HepG2 (cell line): ENCODE data around the gene CRLF1. TPM values are rescaled to one million over a fixed set of nuclear protein-coding genes. Genes with fewer than 3 reads are reported as not detected.

Source experiments
- ARNTL ChIP-seq: sonication (generic); formaldehyde crosslinking; IDR thresholded peaks from 2 replicates; pipeline ENCODE4 v1.4.0; 2020; ENCODE audit warnings: mild to moderate bottlenecking, missing genetic modification reagents
- BRD4 ChIP-seq: sonication (generic); formaldehyde crosslinking; IDR thresholded peaks from 2 replicates; pipeline ENCODE4 v1.4.0; 2020; ENCODE audit warnings: missing genetic modification reagents
- CHD2 ChIP-seq: IDR thresholded peaks from 2 replicates; pipeline ENCODE4 v1.6.1; 2011; ENCODE audit warnings: low read depth, low read length, improper control_type of control experiment
- FOXJ3 ChIP-seq: sonication (generic); formaldehyde crosslinking; IDR thresholded peaks from 2 replicates; pipeline ENCODE4 v1.4.0; 2020; ENCODE audit warnings: missing genetic modification reagents, mild to moderate bottlenecking, borderline replicate concordance
- HOXD1 ChIP-seq: sonication (generic); formaldehyde crosslinking; IDR thresholded peaks from 2 replicates; pipeline ENCODE4 v1.5.0; 2020; ENCODE audit warnings: missing genetic modification reagents
- ISL2 ChIP-seq: sonication (generic); formaldehyde crosslinking; IDR thresholded peaks from 2 replicates; pipeline ENCODE4 v1.5.0; 2020; ENCODE audit warnings: missing genetic modification reagents
- MEIS1 ChIP-seq: sonication (generic); formaldehyde crosslinking; IDR thresholded peaks from 2 replicates; pipeline ENCODE4 v1.9.0; 2021; ENCODE audit warnings: mild to moderate bottlenecking, missing genetic modification reagents, moderate library complexity, borderline replicate concordance
- MEIS2 ChIP-seq: sonication (generic); formaldehyde crosslinking; IDR thresholded peaks from 2 replicates; pipeline ENCODE4 v1.9.0; 2021; ENCODE audit warnings: mild to moderate bottlenecking, missing genetic modification reagents
- NFAT5 ChIP-seq: sonication (generic); formaldehyde crosslinking; IDR thresholded peaks from 2 replicates; pipeline ENCODE4 v1.4.0; 2020; ENCODE audit warnings: missing genetic modification reagents
- PHF5A ChIP-seq: IDR thresholded peaks from one replicate; pipeline ENCODE4 v1.6.1; 2018; ENCODE audit warnings: low read depth, missing genetic modification reagents; ENCODE audit not compliant: unreplicated experiment
- SCMH1 ChIP-seq: sonication (generic); formaldehyde crosslinking; IDR thresholded peaks from 2 replicates; pipeline ENCODE4 v1.9.0; 2021; ENCODE audit warnings: missing genetic modification reagents, mild to moderate bottlenecking, borderline replicate concordance
- SNAPC2 ChIP-seq: sonication (generic); formaldehyde crosslinking; IDR thresholded peaks from 2 replicates; pipeline ENCODE4 v1.8.1; 2022; ENCODE audit warnings: mild to moderate bottlenecking, missing genetic modification reagents
- USF2 ChIP-seq, 2 experiments: sonication (generic) in 1 of 2; formaldehyde crosslinking in 1 of 2; IDR thresholded peaks; 2 replicates each; pipeline versions ENCODE4 v1.5.1 to v1.6.1; 2011 to 2020; ENCODE audit warnings: borderline replicate concordance in 1 of 2, low read depth in 1 of 2, low read length in 1 of 2, mild to moderate bottlenecking in 1 of 2, missing genetic modification reagents in 1 of 2, moderate library complexity in 1 of 2
- ZBTB33 ChIP-seq: sonication (generic); formaldehyde crosslinking; IDR thresholded peaks from 2 replicates; pipeline ENCODE4 v1.4.0; 2020; ENCODE audit warnings: missing genetic modification reagents
- ZNF121 ChIP-seq: sonication (generic); formaldehyde crosslinking; IDR thresholded peaks from 2 replicates; pipeline ENCODE4 v1.5.0; 2020; ENCODE audit warnings: mild to moderate bottlenecking, missing genetic modification reagents
- ZNF205 ChIP-seq: IDR thresholded peaks from 2 replicates; pipeline ENCODE4 v1.6.1; 2018; ENCODE audit warnings: missing biosample characterization, missing genetic modification reagents
- ZNF232 ChIP-seq: sonication (generic); formaldehyde crosslinking; IDR thresholded peaks from 2 replicates; pipeline ENCODE4 v1.4.0; 2020; ENCODE audit warnings: missing genetic modification reagents, borderline replicate concordance
- ZNF660 ChIP-seq: sonication (generic); formaldehyde crosslinking; IDR thresholded peaks from 2 replicates; pipeline ENCODE4 v1.5.1; 2020; ENCODE audit warnings: mild to moderate bottlenecking, low read depth, missing genetic modification reagents, borderline replicate concordance
- polyA plus RNA-seq, 8 experiments: library from polyadenylated mRNA; depleted of rRNA in 3 of 8; stranded (reverse) in 7 of 8; unstranded in 1 of 8; fragments of >200 nt; fragmentation: Illumina TruSeq in 4 of 8; extraction: Trizol in 4 of 8; gene quantifications; 2 replicates each; pipeline versions ENCODE4 v1.2.1 to v1.2.3, GENCODE V29; 2011 to 2016; ENCODE audit warnings: low read depth in 4 of 8, missing spikeins in 1 of 8, mixed read lengths in 1 of 8; ENCODE audit not compliant: insufficient read depth in 1 of 8
- total RNA-seq, 5 experiments: library from RNA; depleted of rRNA; stranded (reverse); fragments of >200 nt; fragmentation: Illumina TruSeq; extraction: Trizol; gene quantifications; 2 replicates each; pipeline ENCODE4 v1.2.3, GENCODE V29; 2016; ENCODE audit warnings: low read depth in 1 of 5

The CRLF1 gene
- total and polyA plus RNA-seq, 2 of the 13 experiments (the other 11 are each of a cell fraction or from before 2014, with no cell fraction given) = 217 to 296 TPM

- TF ChIP-seq ZBTB33 (CRISPR knock-in tag) (peak; percentile 72; the same call in 1 of the 2 replicates), SCMH1 (no peak), CHD2 (peak; percentile 78), ZNF205 (CRISPR knock-in tag) (no peak), NFAT5 (peak; percentile 99), ZNF232 (CRISPR knock-in tag) (peak; percentile 95), ARNTL (CRISPR knock-in tag) (peak; percentile 88), ZNF121 (CRISPR knock-in tag) (no peak; the same call in 1 of the 2 replicates), MEIS2 (CRISPR knock-in tag) (peak; percentile 97), HOXD1 (peak; percentile 72; the same call in 1 of the 2 replicates), PHF5A (CRISPR knock-in tag) (no peak), ISL2 (CRISPR knock-in tag) (peak; percentile 59), MEIS1 (CRISPR knock-in tag) (no peak; the same call in 1 of the 2 replicates), USF2 (IDR thresholded peaks at IDR 0.05; ENCODE audit: low read depth, low read length) (no peak; the same call in 1 of the 2 replicates), USF2 (CRISPR knock-in tag; IDR thresholded peaks at IDR 0.05; ENCODE audit: borderline replicate concordance) (peak; percentile 59; the same call in 1 of the 2 replicates), ZNF660 (no peak), BRD4 (CRISPR knock-in tag) (peak; percentile 76; the same call in 1 of the 2 replicates), FOXJ3 (CRISPR knock-in tag) (no peak; the same call in 1 of the 2 replicates), SNAPC2 (CRISPR knock-in tag) (peak; percentile 83)
Measured at GRCh38 chr19:18589380-18590272, 17.0 kb downstream of the CRLF1 start (continued).
